Fibroblast of pulmonary artery (primary cell): ENCODE data around the gene C6orf58.
"Not testable (repeated sequence)": the region's sequence is repeated elsewhere in the genome, so short reads cannot be mapped to it uniquely, and the experiment has no call there.

ENCODE experiments used
- DNase-seq: peaks from one replicate; pipeline ENCODE4 v3.0.0-alpha.2; 2010; ENCODE audit warnings: low read depth
- H3K4me3 ChIP-seq: replicated peaks from 2 replicates; pipeline ENCODE4 v1.5.1; 2011; ENCODE audit warnings: low read depth, mild to moderate bottlenecking, control low read depth, low read length, moderate library complexity
- TF ChIP-seq, protein P1 (sequence below): IDR thresholded peaks from 2 replicates; pipeline ENCODE4 v1.5.1; 2011; ENCODE audit warnings: mild to moderate bottlenecking, control low read depth, low read length, inconsistent platforms; ENCODE audit errors: missing control alignments

Gene C6orf58

DNA sequence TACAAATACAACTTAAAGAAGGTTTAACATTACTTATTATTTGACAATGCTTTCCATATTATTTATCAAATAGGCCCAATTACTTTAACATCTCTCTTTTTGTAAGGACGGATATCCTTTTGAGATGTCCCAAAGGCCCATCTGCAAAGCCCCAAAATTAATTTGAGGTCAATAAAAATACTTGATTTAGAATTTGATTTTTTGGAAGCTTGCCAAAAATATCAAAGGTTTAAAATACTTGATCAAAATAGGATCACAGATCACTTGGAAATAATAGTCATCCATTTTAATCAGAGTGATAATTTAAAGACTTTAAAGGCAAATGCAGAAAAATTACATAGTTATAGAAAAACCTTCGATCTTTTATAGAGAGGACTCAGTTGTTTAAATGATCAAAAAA is 8.1 kb downstream of the C6orf58 start:
- no peak for DNase-seq
- H3K4me3 ChIP-seq: no peak overlapping the region
- TF ChIP-seq, protein P1, sequence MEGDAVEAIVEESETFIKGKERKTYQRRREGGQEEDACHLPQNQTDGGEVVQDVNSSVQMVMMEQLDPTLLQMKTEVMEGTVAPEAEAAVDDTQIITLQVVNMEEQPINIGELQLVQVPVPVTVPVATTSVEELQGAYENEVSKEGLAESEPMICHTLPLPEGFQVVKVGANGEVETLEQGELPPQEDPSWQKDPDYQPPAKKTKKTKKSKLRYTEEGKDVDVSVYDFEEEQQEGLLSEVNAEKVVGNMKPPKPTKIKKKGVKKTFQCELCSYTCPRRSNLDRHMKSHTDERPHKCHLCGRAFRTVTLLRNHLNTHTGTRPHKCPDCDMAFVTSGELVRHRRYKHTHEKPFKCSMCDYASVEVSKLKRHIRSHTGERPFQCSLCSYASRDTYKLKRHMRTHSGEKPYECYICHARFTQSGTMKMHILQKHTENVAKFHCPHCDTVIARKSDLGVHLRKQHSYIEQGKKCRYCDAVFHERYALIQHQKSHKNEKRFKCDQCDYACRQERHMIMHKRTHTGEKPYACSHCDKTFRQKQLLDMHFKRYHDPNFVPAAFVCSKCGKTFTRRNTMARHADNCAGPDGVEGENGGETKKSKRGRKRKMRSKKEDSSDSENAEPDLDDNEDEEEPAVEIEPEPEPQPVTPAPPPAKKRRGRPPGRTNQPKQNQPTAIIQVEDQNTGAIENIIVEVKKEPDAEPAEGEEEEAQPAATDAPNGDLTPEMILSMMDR: no peak

DNA sequence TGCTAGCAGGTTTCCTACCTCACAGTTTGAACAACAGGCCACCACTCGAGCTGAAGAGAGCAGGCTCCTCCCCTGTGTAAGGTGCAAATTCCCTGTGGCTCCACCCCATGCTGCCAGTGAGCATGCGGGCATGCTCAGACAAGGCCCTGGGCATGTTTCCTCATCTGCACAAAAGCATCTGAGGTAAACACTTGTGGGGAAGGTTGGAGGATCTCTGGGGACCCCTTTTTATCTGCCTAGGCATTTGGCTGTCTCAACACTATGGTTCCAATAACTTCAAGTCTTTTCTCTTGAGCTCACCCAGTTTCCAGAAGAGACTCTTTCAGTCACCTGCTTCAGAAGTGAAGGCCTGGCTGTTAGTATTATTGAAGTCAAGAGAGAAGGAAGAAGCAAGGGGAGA is 9.4 kb downstream of the C6orf58 start:
- TF ChIP-seq, protein P1: no peak
- no peak for DNase-seq
- H3K4me3 ChIP-seq: no peak overlapping the region

DNA sequence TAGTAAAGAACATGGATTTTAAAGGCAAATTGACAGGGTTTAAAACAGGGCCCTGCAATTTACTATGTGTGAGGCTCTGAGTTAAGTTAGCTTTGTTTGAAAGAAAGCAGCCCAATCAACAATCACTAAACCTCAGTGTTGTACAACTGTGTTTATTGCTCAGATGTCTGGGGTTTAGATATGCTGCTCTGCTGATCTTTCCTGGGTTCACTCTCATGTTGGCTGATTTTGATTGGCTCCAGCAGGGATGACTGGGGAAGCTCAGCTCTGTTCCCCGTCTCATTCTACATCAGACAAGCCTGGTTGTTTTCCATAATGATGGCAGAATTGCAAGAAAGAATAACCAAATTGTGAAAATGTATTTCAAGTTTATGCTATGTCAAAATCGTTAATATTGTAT is 10.9 kb downstream of the C6orf58 start:
- H3K4me3 ChIP-seq: no peak overlapping the region
- TF ChIP-seq, protein P1: no peak
- no peak for DNase-seq

DNA sequence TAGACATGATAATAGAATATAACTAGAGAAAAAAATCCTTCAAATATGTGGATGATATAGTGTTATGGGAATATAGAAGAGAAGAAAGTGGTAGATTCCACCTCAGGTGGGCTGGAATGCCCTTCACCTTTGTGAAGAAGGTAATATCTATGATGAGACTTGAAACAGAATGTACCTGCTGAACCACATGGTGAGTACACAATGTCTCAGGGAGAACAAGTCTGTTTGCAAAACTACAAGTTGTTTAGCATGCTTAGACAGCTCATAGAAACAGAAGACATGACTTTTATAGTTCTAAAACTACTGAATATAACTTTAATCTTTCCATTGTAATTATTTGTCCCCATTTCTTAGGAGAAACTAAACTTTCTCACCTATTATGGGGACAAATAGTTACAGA is 12.2 kb downstream of the C6orf58 start:
- no peak overlapping the region for H3K4me3 ChIP-seq
- DNase-seq: no peak
- TF ChIP-seq, protein P1: no peak

DNA sequence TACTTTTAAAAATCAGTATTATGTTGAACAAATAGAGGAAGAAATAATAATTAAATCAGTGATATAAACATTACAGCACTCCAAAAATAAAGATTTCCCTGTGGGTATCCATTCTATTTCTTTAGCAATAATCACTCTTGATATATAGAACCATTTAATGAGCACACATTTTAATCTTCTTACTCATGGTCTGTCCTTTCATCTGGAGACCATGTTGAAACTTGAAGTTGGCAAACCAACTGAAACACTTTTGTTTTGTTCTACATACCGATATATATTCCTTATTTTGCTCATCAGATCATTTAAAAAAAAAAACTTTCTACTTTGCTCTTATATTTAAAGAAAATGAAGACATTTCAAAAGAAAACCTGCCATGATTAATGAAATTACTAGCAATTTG is 13.4 kb downstream of the C6orf58 start:
- TF ChIP-seq, protein P1: no peak
- no peak for DNase-seq
- no peak overlapping the region for H3K4me3 ChIP-seq

GRCh38 chr6:127592964-127593363 is 16.0 kb downstream of the C6orf58 start:
- DNase-seq: no peak
- TF ChIP-seq, protein P1: no peak
- H3K4me3 ChIP-seq: no peak overlapping the region

GRCh38 chr6:127593456-127593855 is 16.5 kb downstream of the C6orf58 start:
- not testable (repeated sequence) for DNase-seq, H3K4me3 ChIP-seq
